Gastroesophageal sphincter (tissue), 4 donors: ENCODE measurements around the gene CATSPERE. TPM values are rescaled to one million over a fixed set of nuclear protein-coding genes. Genes with fewer than 3 reads are reported as not detected.

Source experiments
- ATAC-seq: fragments of 150-250 bp; one replicate; pipeline ENCODE4 v1.9.1; 2016; ENCODE audit warnings: mild to moderate bottlenecking, moderate library complexity
- H3K27ac ChIP-seq, 4 donors: fragments of 200-600 bp; sonication (generic) in 3 of 4; 1 replicate in 3 of 4; 2 replicates in 1 of 4; pipeline ENCODE4 v1.5.1; 2016 to 2019
- H3K27me3 ChIP-seq: fragments of 200-600 bp; sonication (generic); one replicate; pipeline ENCODE4 v1.5.1; 2019
- H3K36me3 ChIP-seq, 2 donors: fragments of 200-600 bp; sonication (generic); one replicate each; pipeline ENCODE4 v1.5.1; 2019; ENCODE audit warnings: control low read depth in 1 of 2
- H3K4me1 ChIP-seq, 3 donors: fragments of 200-600 bp; sonication (generic); 1 replicate in 2 of 3; 2 replicates in 1 of 3; pipeline ENCODE4 v1.5.1; 2016 to 2019; ENCODE audit warnings: control low read depth in 2 of 3
- H3K4me3 ChIP-seq, 2 donors: fragments of 200-600 bp; sonication (generic); one replicate each; pipeline ENCODE4 v1.5.1; 2019; ENCODE audit warnings: mild to moderate bottlenecking in 1 of 2, moderate library complexity in 1 of 2
- H3K9me3 ChIP-seq, 3 donors: fragments of 200-600 bp; sonication (generic); one replicate each; pipeline ENCODE4 v1.5.1; 2017 to 2019; ENCODE audit warnings: control low read depth in 2 of 3
- CTCF ChIP-seq, 4 experiments: fragments of 200-600 bp in 2 of 4; fragments of 450-650 bp in 2 of 4; sonication (generic) in 1 of 4; IDR thresholded peaks; one replicate each; pipeline ENCODE4 v1.5.1; 2017 to 2019; ENCODE audit warnings: antibody characterized with exemption in 4 of 4, mild to moderate bottlenecking in 2 of 4, moderate library complexity in 2 of 4
- EP300 ChIP-seq: sonication (generic); formaldehyde crosslinking; IDR thresholded peaks from one replicate; pipeline ENCODE4 v1.6.1; 2017; ENCODE audit warnings: antibody characterized with exemption, mild to moderate bottlenecking
- POLR2A ChIP-seq, 2 donors: fragments of 450-650 bp; IDR thresholded peaks; one replicate each; pipeline ENCODE4 v1.6.1; 2017; ENCODE audit warnings: antibody characterized with exemption in 2 of 2, mild to moderate bottlenecking in 2 of 2, moderate library complexity in 1 of 2
- POLR2AphosphoS5 ChIP-seq: sonication (generic); formaldehyde crosslinking; IDR thresholded peaks from one replicate; pipeline ENCODE4 v1.6.1; 2017; ENCODE audit warnings: antibody characterized with exemption
- WGBS, 2 donors: methylation state at CpG; one replicate each; pipeline ENCODE4 v1.1.5; 2018; ENCODE audit warnings: low coverage in 1 of 2; 5-methylcytosine and 5-hydroxymethylcytosine counted together
- total RNA-seq, 4 donors: library from RNA; depleted of rRNA; stranded (reverse); fragments of >200 nt; gene quantifications; one replicate each; pipeline ENCODE4 v1.1.0, GENCODE V29; 2016

CATSPERE gene
- total RNA-seq, 4 donors from 2014 or later: 1.2 to 2.7 (median 2.3) TPM

GRCh38 chr1:244645890-244646289 is 184.8 kb downstream of the CATSPERE start:
- Histone ChIP-seq H3K4me1 (no peaks in the 10 kb centered on the region), H3K27me3 (no peaks in the 10 kb centered on the region), H3K27ac (no peak overlapping the region), H3K9me3 (no peaks in the 10 kb centered on the region), H3K36me3 (no peaks in the 10 kb centered on the region), H3K4me3 (no peak overlapping the region)
- WGBS, 2 donors: 57 to 61% methylated on average over 1 to 6 of the region's 6 CpGs
- TF ChIP-seq EP300 (no peak), CTCF (IDR thresholded peaks at IDR 0.05) (no peak), POLR2AphosphoS5 (no peak), POLR2A (IDR thresholded peaks at IDR 0.05) (no peak)
- ATAC-seq: no peak

GRCh38 chr1:244647819-244648218 is 186.7 kb downstream of the CATSPERE start:
- no peak for TF ChIP-seq CTCF (IDR thresholded peaks at IDR 0.05)
- no peak for TF ChIP-seq POLR2A (IDR thresholded peaks at IDR 0.05)
- no peak for TF ChIP-seq EP300
- no peak for TF ChIP-seq POLR2AphosphoS5
- no peak overlapping the region for H3K27ac ChIP-seq
- WGBS, 2 donors: 76 to 88% methylated on average over 4 to 6 of the region's 6 CpGs
- no peaks in the 10 kb centered on the region for H3K27me3 ChIP-seq
- no peak overlapping the region for H3K4me3 ChIP-seq
- no peak for ATAC-seq
- no peaks in the 10 kb centered on the region for H3K9me3 ChIP-seq
- peaks cover 0 to 6% (median 0%) of the 10 kb centered on the region in 3 donors for H3K4me1 ChIP-seq
- no peaks in the 10 kb centered on the region for H3K36me3 ChIP-seq

GRCh38 chr1:244651956-244652622 is 191.0 kb downstream of the CATSPERE start:
- 37 to 54% methylated on average over 10 to 13 of the region's 15 CpGs for whole genome bisulfite sequencing, 2 donors

GRCh38 chr1:244652623-244653438 is 191.8 kb downstream of the CATSPERE start, which contains the start of gene DESI2:
DESI2 (plus strand) TSS chr1:244653126; CDS start chr1:244653314, 188 bp downstream.
- H3K9me3 ChIP-seq: no peaks in the 10 kb centered on the region
- TF ChIP-seq EP300: no peak
- peak; percentile 90 for TF ChIP-seq POLR2AphosphoS5
- peak; percentile 97 to 98 for TF ChIP-seq POLR2A (IDR thresholded peaks at IDR 0.05)
- peak; percentile 31 to 75 (median 72) for TF ChIP-seq CTCF (IDR thresholded peaks at IDR 0.05)
- H3K27ac ChIP-seq: peak within 1 kb of the TSS; percentile 87 to 96 (median 95)
- no peaks in the 10 kb centered on the region for H3K27me3 ChIP-seq
- WGBS, 2 donors: 0% methylated on average over 2 of the region's 81 CpGs; no CpG with 5 or more reads in 1 of the 2 donors
- H3K4me3 ChIP-seq: peak within 1 kb of the TSS; percentile 73 to 83
- H3K36me3 ChIP-seq: peaks cover 0 to 4% of the 10 kb centered on the region in 2 donors
- peaks cover 0 to 46% (median 8%) of the 10 kb centered on the region in 3 donors for H3K4me1 ChIP-seq
- ATAC-seq: peak; percentile 98

More at GRCh38 chr1:244651956-244652622, 191.0 kb downstream of the CATSPERE start:
- no peak for TF ChIP-seq CTCF (IDR thresholded peaks at IDR 0.05)
- no peak for TF ChIP-seq POLR2AphosphoS5
- no peaks in the 10 kb centered on the region for H3K27me3 ChIP-seq
- peaks cover 0 to 39% (median 8%) of the 10 kb centered on the region in 3 donors for H3K4me1 ChIP-seq
- H3K27ac ChIP-seq: peak overlapping the region in 3 of 4 donors; percentile 82 to 96 (median 95)
- no peak for ATAC-seq
- H3K9me3 ChIP-seq: no peaks in the 10 kb centered on the region
- H3K36me3 ChIP-seq: peaks cover 0 to 4% of the 10 kb centered on the region in 2 donors
- H3K4me3 ChIP-seq: peak overlapping the region; percentile 54 to 83
